Activated CD8-positive, alpha-beta memory T cell treated with anti-CD3 and anti-CD28 coated beads for 4 hours (primary cell): ENCODE data around the gene DGKI.

ENCODE experiments used
- DNase-seq, 2 donors: peaks; one replicate each; pipeline ENCODE4 v3.0.0-alpha.2; 2020; ENCODE audit warnings: low read depth in 2 of 2

The DGKI gene

GRCh38 chr7:137652721-137653120 lies 194.1 kb downstream of the DGKI start:
- no peak for DNase-seq

DNA sequence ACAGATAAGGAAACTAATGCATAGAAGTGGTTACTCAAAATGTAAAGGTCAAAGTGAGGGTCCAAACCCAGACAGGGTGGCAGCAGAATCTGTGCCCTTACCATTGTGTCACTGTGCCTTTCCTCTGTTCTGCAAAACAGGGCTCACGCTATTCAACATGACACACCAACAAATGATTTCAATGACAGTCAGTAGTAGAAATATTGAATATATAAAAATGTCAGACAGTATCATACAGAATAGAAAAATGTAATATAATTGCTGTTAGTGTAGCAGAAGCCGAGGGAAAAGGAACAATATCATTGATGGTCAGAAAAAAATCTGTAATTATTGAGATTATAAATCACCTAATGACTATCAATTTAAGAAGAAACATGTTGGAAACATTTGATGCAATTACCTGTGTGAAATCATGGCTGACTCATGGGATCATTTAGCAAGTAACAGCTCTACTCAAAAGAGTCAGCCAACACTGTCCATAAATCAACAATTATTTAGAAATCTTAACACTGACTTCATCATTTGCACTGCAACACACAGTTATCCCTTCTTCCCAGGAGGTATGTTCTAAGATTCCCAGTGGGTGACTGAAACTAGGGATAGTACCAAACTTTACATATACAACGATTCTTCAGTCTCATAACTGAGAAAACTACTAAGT lies 198.7 kb downstream of the DGKI start:
- DNase-seq = no peak

DNA sequence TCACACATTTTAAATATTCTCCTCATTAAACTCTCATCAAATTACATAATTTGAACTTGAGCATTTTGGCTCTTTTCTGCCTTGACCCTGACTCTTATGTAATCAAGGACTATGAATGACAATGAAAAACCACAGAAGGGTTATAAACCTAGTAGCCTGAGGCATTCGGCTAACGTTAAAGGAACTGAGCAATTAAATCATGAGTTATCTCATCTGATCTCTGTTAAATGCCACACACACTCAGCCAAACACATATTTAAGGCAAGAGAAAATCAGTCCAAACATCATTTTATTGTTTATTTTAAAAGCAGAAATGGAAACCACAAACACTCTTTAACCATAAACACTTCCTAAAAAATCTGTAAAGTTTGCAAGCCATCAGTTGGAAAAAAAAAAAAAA lies 204.3 kb downstream of the DGKI start:
- DNase-seq = no peak

DNA sequence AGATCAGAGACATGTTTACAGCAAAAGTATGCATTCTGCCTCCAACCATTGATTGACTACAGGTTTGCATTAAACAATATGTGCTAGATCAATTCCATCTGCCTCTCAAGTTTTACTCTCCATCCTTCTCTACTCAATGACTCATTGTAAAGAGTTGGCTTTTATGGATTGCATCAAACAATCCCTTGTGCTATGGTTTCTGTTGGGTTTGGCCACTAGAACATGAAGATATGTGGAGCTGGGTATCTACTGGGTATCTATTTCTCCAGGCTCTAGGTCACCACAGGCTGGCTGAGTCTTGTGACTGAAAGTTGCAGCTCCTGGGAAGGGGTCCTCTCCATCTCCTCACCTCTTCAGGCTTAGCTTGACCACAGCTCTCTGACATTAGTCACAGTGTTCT lies 204.7 kb downstream of the DGKI start:
- no peak for DNase-seq

DNA sequence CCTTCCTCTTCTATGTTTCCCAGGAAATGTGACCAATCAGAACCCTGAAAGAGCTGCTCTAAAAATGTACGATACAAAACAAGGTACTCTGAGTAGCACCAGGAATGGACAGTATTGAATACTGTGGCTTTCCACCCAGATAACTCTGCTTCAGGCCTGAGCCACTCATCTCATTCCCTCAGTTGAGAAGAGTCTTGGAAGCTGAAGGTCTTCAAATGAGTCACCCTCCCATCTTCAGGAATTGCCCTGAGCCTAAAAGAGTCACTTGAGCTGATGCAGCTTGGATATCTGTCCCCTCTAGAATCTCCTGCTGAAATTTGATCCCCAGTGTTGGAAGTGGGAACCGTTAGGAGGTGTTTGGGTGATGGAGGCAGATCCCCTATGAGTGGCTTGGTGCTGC lies 210.4 kb downstream of the DGKI start:
- DNase-seq = no peak

DNA sequence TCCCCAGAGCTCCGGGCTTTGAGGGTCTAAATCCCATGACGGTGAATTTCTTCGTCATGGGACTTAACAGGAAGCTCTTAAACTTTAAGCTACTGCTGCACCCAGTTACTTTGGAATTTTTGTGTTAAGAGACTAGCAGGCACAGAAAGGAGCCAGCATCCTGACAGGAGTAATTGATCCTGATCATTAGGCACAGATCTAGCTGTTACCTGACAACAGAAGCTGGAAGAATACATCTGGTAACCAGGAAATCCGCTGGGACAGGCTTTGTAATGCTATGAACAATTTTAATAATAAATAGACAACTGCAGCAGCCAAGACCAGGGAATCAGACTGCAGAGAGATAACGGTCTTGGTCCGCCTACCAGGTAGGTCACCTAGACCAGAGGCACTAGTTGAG lies 210.9 kb downstream of the DGKI start:
- DNase-seq = no peak

DNA sequence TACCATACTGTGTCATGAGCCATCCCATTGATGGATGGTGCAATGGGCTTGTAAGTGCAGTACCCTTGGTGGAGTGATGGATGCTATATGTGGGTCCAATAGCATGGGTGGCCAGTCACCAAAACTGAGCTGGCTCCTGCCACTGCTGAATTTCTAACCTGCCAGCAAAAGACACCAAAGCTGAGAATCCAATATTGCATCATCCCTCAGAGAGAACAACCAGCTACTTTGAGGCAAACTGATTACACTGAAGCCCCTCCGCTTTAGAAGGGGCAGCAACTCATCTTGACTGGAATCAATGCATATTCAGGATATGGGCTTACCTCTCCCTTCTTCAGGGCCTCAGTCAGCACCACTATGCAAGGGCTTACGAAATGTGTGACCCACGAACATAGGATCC lies 211.6 kb downstream of the DGKI start:
- no peak for DNase-seq

DNA sequence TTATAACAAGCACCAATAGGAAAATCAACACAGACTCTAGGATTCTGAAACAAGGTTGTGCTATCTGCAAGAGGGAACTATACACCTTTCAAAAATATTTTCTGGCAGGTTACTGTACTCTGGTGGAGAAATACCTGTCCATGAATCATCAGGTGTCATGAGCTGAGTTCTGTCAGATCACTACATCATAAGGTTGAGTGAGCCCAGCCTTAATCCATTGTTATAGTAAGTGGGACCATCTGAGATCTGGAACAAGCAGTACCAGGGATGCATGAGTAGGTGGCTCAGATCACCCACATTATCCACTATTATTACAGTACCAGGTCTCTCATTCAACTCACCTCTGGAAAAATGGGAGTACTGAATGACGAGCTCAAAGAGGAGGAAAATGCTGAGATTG lies 212.4 kb downstream of the DGKI start:
- DNase-seq = no peak

- no peak for DNase-seq
Measured at GRCh38 chr7:137633133-137633532, 213.6 kb downstream of the DGKI start.

GRCh38 chr7:137628216-137628615 lies 218.6 kb downstream of the DGKI start:
- DNase-seq = no peak

GRCh38 chr7:137626469-137627067 lies 220.2 kb downstream of the DGKI start:
- no peak for DNase-seq

GRCh38 chr7:137625197-137625596 lies 221.6 kb downstream of the DGKI start:
- no peak for DNase-seq

- no peak for DNase-seq
Measured at GRCh38 chr7:137619181-137619580, 227.6 kb downstream of the DGKI start.

- no peak for DNase-seq
Measured at GRCh38 chr7:137618748-137619147, 228.0 kb downstream of the DGKI start.

DNA sequence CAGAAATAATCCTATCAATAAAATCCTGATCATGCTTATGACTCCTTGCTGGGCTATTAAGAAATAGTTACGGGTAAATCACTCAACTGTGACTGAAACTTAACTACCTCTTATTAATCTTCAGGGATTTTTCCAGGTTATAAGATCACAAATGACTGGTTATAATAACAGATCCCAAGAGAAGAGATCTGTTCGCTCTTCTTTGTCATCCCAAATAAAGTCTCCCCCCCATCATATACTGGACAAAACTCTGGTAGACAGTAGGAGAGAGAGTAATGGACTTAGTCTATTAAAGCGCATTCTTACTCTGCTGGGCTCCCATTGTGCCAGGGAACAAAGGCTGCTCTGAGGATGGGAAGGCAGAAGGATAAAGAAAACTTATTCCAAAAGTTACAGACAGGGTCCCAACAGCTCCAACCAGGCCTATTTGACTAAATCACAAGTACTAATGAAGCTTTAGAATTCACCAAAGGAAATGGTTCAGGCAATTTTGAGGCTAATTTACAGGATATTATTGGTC lies 233.7 kb downstream of the DGKI start:
- DNase-seq = no peak

GRCh38 chr7:137611606-137612005 lies 235.2 kb downstream of the DGKI start:
- DNase-seq = no peak

GRCh38 chr7:137609500-137609899 lies 237.3 kb downstream of the DGKI start:
- DNase-seq = no peak

GRCh38 chr7:137606061-137606674 lies 240.6 kb downstream of the DGKI start:
- DNase-seq = no peak

- no peak for DNase-seq
Measured at GRCh38 chr7:137603043-137603442, 243.7 kb downstream of the DGKI start.

DNA sequence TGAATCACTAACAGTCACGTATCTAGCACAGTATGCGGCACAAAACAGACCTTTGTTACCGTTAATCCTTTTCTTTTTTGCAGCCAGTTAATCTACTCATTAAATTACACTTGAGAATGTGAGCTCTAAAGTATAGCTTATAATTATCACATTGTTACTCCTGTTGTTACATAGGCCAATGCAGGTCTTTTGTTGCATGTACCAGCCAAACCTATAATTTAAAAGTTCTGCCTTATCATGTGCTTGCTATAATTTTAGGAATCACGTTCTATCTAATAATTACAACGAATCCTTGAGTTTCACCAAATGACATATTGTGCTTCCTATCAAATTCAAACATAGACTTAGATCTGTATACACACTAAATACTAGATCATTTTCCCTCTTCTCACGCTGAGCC lies 245.1 kb downstream of the DGKI start:
- DNase-seq = no peak

GRCh38 chr7:137597856-137598255 lies 248.9 kb downstream of the DGKI start:
- no peak for DNase-seq

DNA sequence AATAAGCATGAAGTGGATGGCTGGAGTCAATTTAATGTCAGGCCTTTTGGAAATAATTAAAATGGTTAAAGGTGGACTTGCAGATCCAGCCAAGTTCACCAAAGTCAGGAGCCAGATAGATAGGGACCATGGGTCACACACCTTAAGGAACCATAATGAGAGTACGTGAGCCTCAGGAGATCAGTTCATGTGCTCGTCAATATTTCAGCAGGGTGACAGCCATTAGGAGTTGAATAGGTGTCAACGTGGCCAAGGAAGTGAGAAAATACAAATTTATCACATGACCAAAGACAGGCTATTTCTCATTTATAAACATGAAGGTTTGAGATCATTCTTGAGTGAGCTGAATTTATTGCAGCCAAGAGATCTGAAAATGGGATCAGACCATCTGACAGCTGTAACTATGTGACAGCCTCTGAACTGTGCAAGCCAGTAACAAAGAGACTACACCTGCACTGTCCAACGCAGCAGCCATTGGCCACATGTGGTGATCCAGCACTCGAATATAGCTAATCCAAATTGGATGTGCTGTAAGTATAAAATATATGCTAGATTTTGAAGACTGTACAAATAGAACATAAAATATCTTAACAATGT lies 253.6 kb downstream of the DGKI start:
- no peak for DNase-seq
